EL (cell line): ENCODE data around the gene KCTD13.
"Not testable (repeated sequence)": the region's sequence is repeated elsewhere in the genome, so short reads cannot be mapped to it uniquely, and the experiment has no call there.

Experiments
- DNase-seq: peaks from one replicate; pipeline ENCODE4 v3.0.0-alpha.2; 2016

KCTD13 gene

DNA sequence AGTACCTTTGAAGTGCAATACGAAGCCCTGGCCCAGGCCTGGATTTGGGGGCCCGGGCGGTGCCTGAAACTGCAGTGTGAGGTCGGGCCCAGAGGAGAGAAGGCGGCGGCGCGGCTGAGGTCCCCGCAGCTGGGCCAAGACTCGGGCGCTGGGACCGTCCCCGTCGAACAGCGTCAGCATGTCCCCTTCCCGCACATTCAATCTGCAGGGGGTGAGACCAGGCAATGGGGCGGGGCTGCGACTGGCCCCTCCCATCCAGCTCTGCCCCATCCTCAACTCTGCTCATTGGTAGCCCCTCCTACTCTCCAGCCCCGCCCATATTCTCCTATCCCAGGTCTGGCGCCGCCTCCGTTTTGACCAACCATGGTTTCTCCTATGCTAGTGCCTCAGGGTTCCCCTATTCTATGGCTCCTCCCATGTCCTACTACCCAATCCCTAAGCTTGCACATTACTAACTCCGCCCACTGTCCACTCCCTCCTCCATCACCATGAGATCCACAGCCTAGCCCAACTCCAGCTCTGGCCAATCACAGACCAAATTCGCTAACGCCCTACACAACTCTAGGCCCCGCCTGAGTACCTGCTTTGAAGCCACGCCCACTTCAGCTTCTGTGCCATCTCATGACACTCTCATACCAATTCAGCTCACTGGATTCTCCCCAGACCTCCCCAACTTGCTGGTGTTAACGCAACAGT lies 48.6 kb downstream of the KCTD13 start:
- peak; percentile 65 for DNase-seq

- peak; percentile 21 for DNase-seq
Measured at GRCh38 chr16:29876594-29877249, 49.3 kb downstream of the KCTD13 start.

DNA sequence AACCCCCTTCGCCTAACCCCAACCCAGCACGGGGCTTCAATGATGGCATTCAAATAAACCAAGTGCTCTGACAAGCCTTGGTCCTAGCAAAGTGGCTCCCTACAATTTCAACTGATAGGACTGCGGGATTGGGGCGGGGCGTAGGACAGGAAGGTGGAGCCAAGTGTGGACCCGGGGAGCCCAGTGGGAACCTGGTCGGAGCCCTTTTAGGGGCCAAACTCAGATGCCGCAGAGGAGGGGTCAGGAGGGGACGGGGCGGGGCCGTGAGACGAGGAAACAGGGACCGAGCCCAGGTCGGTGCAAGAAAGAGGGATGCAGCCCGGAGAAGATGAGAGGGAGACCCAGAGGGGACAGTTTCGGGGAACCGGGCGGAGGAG lies 49.8 kb downstream of the KCTD13 start:
- peak; percentile 12 for DNase-seq

DNA sequence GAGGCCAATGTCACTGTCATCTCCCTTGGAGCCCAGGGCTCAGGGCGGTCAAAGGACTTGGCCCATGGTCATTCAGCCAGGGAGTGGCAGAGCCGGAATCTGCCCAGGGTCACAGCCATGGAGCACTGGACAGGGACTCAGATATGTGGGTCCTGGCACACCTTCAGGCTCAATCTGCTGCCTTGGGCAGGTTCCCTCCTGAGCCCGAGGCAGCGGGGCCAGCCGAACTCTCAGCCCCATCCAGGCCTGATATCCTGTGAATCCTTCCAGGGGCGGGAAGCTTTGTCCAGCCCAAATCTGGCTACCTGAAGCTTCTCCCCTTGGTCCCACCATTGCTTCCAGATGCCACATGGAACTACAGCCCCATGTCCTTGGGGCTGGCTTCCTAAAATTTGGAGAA lies 50.8 kb downstream of the KCTD13 start:
- DNase-seq, result no peak

DNA sequence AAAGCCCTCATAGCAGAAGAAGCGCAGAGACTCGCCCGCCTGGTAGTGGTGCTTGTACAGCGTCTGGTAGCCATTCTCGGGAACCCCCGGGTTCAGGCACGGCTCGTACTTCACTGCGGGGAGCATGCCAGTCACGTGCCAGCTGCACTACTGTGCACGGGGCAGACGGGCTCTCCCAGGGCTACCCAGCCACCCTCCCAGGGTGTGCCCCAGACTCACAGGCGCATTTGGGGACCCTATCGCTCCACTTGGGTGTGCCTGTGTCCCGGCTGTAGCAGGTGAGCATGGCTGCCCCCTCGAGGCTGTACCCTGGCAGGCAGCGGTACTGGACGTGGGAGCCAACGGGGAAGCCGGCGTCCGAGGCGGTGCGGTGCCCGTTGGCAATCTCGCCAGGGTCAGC lies 52.7 kb downstream of the KCTD13 start:
- DNase-seq, result no peak

DNA sequence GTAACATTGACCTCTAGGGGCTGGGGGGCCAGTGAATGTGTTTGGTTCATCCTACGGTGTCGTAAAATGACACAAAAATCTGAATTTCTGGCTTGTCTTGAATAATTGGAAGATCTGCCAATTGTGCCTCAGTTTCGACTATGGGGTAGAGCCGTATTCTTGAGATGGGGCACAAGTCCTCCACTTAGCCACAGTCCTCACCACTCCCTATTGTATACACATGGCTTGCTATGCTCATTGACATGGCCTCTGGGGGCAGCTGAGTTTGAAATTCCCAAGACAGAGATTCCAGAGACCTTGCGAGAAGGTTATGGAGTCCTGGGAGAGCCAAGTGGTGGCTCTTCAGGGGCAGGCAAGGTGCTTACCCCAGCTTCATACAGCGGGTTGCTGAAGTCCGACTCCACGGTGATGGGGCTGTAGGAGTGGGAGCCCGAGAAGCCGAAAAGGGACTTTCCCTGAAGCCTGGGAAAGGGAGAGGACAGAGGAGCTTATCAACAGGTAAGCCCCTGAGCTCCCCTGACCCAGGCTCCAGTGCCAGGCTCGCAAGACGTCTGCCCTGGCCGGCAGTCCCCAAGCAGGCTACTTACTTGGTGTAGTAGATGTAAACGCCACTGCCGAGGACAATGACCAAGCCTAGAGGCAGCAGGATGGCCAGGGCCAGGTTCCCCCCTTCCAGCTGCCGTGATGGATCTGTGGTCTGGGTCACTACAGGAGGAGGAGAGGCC lies 54.0 kb downstream of the KCTD13 start:
- DNase-seq, result no peak

DNA sequence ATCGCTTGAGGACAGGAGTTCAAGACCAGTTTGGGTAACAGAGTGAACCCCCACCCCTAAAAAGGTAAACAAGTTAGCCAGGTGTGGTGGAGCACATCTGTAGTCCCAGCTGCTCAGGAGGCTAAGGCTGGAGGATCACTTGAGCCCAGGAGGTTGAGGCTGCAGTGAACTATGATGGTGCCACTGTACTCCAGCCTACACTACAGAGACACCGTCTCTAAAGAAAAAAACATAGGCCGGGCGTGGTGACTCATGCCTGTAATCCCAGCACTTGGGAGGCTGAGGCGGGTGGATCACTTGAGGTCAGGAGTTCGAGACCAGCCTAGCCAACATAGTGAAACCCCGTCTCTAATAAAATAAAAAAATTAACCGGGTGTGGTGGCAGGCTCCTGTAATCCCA lies 57.0 kb downstream of the KCTD13 start:
- not testable (repeated sequence) for DNase-seq

GRCh38 chr16:29868396-29869009 lies 57.5 kb downstream of the KCTD13 start:
- DNase-seq, result no peak

DNA sequence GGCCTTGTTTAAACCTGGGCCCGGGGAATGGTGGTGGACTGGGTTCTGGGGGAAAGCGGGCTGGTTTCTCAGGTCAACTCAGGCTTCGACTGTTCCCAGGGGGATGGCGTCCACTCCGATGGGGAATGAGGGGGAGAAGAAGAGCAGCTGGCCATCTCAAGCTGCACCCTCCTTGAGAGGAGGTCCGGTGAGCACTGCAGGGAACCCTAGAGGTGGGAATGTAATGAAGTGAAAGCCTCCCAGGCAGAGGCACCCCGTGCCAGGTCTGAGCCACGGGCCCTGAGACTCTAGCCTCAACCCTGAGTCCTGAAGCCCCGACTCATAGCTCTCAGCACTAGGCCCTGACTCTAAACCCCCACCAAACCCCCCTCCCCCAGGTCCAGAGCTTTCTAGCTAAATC lies 61.8 kb downstream of the KCTD13 start:
- DNase-seq, result no peak

DNA sequence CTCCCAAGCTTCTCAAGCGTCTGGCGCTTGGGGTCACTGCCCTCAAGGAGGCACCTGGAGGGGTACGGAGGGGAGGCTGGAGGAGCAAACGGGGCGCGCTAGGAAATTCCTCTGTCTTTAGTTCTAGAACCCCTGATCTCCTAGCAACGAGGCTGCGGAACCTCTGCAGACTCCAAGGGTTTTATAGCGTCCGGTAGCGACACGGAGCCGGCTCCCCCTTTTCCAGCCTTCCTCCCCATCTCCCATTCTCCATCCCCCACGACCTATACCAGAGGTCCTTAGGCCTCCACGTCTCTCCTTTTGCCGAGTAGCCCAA lies 62.4 kb downstream of the KCTD13 start:
- no peak for DNase-seq

GRCh38 chr16:29862884-29863668 lies 63.0 kb downstream of the KCTD13 start, which contains the start of gene CDIPT:
CDIPT (minus strand) TSS chr16:29863226; CDS start chr16:29862857, 369 bp downstream.
- DNase-seq, result peak; percentile 95

GRCh38 chr16:29862383-29862883 lies 63.6 kb downstream of the KCTD13 start:
- peak; percentile 28 for DNase-seq

DNA sequence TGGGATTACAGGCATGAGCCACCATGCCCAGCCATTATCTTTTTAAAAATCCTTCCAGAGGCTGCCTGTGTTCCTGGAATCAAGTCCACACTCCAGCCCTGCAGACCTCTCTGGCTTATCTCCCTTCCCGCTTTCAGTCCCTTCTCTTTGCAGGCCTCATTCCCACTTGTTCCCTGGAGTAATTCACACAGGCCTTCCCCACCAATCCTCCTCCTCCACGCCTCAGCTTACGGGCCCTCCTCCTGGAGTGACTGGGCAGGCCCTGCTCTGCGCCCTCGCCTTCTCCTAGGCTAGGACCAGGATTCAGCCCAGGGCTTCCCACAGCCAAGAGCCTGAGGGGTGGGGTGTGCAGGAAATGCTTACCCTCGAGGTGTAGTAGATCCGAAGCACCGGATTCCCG lies 65.8 kb downstream of the KCTD13 start:
- DNase-seq, result no peak

- no peak for DNase-seq
Measured at GRCh38 chr16:29858974-29859373, 67.1 kb downstream of the KCTD13 start.

GRCh38 chr16:29858149-29858849 lies 67.7 kb downstream of the KCTD13 start:
- no peak for DNase-seq

- DNase-seq, result peak; percentile 75
Measured at GRCh38 chr16:29857133-29857760, 68.8 kb downstream of the KCTD13 start.
